ENCODE results near the gene MYPN.
"Not testable (repeated sequence)": the region's sequence is repeated elsewhere in the genome, so short reads cannot be mapped to it uniquely, and the experiment has no call there.

Gene MYPN

DNA sequence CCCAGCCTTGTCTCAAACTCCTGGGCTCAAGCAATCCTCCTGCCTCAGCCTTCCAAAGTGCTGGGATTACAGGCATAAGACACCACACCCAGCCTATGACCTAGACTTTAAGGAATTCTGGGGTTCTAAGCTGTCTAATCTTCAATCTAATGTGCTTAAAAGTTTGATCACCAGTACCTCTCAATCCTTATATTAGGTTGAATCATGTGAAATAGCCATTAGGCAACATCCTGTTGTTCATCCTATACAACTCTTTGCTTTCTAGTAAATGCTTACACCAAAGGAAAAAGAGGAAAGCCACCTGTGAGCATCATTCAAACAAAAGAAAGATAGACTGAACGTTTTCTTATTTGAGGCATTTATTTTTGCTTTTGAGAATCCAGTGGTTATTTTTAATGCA lies 66.7 kb downstream of the MYPN start:
- DNase-seq, result no peak

DNA sequence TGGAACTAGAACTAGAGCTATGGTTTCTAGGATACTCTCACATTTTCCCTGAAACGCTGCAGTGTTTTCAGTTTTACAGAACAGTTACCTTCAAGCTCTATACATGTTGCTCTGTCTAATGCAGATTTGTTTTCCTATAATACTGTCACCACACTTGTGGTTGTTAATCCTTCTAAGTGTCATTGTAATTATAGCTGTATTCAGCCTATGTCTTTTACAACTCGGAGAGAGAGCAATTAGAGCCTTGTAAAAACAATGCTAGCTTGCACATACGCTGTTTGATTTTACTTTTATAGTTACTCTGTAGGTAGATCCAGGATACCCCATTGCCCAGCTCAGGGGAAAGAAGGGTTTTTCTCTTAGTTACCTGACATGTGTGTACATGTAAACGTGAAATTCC lies 67.5 kb downstream of the MYPN start:
- DNase-seq, result no peak

DNA sequence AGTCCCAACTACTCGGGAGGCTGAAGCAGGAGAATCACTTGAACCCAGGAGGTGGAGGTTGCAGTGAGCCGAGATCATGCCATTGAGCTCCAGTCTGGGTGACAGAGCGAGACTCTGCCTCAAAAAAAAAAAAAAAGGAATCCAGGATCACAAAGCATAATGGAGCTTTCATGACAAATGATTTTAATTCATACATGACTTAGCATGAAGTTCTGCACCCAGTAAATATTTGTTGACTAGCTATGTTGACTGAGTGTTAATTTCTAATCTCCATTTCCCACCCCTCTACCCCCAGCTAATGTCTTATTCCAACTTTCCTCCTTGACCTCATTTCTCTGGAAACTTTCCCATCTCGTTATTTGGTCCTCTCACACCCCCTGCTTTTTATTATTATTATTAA lies 69.3 kb downstream of the MYPN start:
- DNase-seq, result no peak

DNA sequence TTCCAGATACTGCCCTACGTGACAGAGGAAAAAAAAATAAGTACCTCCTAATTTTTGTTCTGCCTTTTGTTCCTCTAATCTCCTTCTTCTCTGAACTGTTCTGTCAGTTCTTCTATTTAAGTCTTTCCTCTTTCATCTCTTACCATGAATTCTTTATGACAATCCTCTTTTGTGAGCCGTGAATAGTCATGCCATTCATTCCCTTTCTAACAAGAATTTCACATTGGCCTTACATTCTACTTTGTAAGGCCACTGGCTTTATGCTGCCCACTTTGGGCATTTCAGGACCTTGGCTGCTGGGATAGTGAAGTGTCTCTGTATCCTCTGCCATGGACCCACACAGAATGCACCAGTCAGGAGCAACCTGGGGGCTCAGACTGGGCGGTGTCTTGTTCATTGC lies 69.7 kb downstream of the MYPN start:
- DNase-seq, result no peak

DNA sequence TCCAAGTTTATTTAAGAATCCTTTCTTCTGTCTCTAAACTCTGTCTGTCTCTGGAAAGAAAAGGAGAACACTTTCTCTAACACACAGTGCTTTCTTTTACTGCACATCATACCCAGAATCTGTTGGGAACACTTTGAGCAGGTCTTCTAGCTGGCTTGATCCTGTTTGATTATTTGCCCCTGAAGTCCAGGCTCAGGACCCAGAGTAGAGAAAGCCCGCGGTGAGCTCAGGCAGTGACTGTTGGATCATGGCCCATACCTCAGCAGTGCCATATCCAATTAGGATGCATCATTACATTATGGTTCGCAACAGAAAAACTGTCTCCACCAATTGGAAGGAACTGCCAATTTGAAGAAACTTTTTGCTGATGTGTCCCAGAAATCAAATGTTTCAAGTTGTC lies 71.2 kb downstream of the MYPN start:
- DNase-seq, result no peak

DNA sequence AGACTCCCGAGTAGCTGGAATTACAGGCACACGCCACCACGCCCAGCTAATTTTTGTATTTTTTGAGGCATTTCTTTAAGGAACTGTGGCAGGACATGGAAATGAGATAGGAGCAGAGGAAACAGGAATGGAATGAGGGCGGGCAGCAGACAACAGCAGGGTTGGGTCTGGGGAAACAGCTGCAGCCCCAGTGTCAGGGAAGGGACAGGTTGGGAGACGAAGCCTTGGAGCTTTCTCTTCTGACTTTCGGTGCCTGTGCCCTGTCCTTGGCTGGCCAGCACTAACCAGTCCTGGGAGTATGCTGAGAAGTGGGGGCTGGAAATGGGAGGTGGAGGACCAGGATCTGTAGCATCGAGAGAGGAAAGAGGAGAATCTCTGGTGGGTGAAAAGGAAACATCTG lies 75.3 kb downstream of the MYPN start:
- DNase-seq, result no peak

DNA sequence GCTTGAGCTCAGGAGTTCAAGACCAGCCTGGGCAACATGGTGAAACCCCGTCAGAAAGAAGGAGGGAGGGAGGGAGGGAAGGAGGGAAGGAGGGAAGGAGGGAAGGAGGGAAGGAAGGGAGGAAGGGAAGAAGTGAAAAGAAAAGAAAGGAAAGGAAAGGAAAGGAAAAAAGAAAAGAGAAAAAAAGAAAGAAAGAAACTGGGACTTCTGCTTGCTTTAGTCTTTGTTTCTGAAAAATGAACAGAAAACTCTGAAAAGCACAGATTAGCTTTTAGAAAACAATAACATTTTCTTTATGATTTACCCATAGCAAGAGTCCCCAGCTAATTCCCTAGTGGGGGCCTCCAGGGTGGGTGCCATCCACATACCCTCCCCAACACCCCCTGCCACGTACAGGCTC lies 75.8 kb downstream of the MYPN start:
- no peak for DNase-seq

DNA sequence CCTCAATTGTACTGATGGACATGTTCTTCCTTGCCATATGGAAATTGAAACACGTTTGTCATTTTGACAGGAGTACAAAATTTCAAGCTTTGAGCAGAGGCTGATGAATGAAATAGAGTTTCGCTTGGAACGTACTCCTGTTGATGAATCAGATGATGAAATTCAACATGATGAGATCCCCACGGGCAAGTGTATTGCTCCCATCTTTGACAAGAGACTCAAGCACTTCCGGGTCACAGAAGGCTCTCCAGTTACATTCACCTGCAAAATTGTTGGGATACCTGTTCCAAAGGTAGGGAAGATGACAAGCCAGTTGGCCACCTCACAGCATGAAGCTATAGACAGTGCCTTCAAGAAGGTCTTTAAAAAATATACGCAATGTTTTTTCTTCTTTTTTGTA lies 79.5 kb downstream of the MYPN start:
- no peak for DNase-seq

DNA sequence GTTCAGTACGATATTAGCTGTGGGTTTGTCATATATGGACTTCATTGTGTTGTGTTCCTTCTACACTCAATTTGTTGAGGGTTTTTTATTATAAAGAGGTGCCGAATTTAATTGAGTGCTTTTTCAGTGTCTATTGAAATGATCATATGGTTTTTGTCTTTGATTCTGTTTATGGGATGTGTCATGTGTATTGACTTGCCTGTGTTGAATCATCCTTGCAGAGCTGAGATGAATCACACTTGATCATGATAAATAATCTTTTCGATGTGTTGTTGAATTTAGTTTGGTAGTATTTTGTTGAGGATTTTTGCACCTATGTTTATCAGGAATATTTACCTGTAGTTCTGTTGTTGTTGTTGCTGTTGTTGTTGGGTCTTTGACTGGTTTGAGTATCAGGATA lies 82.8 kb downstream of the MYPN start:
- no peak for DNase-seq

DNA sequence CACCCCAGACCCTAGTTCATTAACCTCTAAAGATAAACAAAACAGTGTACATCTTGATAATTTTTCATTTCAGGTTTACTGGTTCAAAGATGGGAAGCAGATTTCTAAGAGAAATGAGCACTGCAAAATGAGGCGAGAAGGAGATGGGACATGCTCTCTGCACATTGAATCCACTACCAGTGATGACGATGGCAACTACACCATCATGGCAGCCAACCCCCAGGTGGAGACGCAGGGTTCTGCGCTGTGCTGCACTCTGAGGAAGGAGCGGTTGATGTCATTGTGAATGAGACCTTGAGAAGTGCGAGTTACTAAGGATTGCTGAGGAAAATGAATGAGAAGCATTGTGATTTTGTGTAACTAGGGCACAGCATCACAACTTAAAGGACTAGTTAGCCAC lies 85.0 kb downstream of the MYPN start:
- no peak for DNase-seq

DNA sequence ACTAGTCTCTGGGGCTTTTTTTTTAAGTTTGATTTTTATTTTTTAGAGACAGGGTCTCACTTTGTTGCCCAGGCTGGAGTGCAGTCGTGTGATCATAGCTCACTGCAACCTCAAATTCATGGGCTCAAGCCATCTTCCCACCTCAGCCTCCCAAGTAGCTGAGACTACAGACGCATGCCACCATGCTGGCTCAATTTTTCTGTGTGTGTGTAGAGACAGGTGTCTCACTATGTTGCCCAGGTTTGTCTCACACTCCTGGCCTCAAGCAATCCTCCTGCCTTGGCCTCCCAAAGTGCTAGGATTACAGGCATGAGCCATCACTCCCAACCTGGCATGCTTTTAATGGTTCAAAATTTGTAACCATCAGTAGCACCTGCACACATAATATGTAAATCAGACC lies 86.5 kb downstream of the MYPN start:
- DNase-seq, result not testable (repeated sequence)

DNA sequence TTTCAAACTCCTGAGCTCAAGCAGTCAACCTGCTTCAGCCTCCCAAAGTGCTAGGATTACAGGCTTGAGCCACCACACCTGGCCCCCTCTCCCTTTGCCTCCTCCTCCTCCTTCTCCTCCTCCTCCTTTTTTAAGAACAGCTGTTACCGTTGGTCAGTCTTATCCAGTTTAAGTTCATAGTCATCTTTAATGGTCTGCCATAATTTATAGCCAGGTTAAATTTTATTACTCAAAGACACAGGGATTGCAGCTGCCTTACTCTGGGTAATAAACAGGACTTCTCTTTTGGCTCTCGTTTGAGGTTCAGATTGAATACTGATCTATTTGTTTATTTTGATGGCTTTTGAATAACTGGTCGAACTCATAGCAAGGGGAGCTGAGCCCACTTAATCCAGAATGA lies 87.4 kb downstream of the MYPN start:
- DNase-seq, result no peak

DNA sequence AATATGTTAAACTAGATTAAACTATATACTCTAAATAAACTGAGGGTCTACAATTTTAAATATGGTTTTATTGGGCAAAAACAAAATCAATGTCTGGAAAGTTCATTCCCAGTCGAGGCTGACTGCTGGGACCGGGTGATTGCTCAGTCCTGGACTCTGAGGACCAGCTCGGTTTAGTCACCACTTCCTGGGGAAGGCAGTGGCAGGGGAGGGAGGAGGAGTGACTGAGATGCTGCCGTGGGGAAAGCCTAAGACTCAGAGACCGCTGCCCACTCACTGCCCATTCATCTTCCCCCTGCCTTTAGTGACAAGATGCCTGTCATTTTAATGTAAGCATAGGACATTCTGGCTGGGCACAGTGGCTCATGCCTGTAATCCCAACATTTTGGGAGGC lies 93.7 kb downstream of the MYPN start:
- DNase-seq, result no peak

DNA sequence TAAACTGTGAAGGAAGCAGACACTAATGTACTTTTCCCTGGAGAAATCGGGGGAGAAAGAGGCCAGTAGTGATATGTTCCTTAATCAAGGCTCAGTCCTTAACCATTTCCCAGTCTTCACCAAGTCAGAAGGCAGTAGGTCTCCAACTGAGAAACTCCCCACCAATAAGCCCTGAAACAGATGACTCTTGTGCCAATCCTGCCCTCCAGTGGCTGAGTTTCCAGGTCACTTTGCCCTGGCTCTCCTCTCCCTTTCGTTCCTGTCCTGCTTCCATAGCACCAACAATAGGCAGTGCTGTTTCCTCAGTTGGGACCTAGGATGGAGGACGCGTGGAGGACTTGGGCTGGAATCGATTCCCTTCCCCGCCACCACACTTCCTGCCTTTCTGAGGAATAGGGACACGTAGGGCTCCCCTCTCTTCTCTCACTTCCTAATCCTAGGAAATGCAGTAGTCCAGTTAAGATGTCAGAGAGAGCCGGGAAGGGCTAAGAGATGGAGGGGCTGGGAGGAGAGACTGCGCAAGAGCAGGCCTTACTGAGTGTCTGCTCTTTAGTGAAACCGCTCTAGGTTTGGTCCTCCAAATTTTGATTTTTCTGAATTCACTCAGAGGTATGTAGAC lies 99.2 kb downstream of the MYPN start:
- DNase-seq, result no peak

DNA sequence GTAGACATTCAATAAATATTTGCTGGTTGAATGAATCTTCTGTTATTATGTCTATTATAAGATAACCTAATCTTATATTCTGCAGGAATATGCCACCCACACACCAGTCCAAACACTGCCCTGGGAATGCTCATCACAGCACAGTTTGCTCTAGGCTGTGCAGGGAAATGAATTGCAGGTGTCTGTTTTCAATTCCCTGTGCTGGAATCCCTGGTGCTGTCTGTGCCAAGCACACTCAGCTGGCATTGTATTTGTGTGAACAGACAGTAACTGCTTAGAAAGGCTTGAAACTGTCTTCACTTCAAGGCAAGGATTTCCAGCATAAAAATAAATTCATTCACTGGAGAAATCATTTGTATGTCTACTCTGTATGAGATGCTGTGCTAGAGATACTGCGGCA lies 102.4 kb downstream of the MYPN start:
- no peak for DNase-seq

DNA sequence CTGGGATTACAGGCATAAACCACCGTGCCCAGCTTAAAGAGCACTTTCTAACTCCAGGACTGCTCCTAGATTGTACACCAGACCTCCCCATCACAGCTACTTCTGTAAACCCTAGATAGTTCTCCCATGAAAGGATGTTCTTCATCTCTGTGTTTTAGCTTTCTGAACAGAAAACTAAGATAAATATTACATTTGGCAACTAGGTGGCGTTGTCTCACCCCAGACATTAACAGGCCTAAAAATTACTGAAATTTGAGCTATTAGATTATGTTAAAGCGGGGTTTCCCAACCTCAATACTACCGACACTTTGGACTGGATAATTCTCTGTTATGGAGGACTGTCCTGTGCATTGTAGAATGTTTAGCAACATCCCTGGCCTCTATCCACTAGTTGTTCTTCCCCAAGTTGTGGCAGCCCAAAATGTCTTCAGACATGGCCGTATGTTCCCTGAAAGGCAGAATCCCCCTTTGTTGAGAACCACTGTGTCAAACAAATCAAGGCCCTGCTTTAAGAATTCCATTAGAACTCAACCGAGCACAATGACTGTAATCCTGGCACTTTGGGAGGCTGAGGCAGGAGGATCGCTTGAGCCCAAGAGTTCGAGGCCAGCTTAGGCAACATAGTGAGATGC lies 103.5 kb downstream of the MYPN start:
- no peak for DNase-seq

DNA sequence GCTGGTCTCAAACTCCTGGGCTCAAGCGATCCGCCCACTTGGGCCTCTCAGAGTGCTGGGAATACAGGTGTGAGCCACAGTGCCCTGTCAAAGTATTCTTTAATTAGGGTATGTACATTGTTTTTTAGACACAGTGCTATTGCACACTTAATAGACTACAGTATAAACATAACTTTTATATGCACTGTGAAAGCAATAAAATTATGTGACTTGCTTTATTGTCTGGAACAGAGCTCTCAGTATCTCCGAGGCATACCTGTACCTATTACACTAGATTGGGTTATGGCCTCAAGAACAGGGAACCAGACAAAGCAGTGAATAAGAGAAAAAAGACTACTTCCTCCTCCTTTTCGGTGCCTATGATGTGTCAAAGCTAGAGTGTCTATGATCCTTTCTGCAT lies 109.5 kb downstream of the MYPN start:
- DNase-seq, result no peak

DNA sequence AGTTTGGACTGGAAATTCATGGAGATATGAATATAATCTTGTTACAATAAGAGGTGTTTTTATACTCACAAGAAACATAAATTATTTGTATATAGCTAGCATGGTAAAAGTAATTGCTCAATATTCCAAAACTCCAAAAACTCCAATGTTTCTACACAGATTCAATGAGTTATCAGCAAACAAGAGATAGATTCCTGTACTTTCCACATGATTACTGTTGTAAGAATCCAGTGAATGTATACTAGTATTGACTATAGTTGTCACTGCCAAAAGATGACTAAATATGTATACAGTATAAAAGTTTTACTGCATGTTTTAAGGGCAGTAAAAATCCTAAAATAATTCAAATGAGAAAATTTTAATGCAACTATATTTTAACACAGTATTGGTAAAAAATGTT lies 111.9 kb downstream of the MYPN start:
- DNase-seq, result no peak

DNA sequence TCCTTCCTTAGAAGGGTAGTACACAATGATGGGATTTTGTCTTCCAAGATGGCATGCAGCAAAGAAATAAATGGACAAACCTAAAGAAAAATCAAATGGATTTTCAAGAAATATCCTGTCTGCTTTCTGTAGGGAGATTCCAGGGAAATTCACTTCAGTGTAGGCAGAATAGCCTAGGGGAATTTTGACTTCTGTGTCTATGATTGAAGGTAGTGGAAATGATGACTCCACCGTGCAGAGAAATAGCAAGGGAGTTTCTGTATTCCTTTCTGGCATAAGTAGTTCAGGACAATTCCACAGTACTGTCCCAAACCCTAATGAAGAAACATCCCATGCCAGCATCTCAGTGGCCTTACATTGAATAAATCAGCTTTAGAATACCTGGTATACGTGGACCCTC lies 113.1 kb downstream of the MYPN start:
- no peak for DNase-seq

DNA sequence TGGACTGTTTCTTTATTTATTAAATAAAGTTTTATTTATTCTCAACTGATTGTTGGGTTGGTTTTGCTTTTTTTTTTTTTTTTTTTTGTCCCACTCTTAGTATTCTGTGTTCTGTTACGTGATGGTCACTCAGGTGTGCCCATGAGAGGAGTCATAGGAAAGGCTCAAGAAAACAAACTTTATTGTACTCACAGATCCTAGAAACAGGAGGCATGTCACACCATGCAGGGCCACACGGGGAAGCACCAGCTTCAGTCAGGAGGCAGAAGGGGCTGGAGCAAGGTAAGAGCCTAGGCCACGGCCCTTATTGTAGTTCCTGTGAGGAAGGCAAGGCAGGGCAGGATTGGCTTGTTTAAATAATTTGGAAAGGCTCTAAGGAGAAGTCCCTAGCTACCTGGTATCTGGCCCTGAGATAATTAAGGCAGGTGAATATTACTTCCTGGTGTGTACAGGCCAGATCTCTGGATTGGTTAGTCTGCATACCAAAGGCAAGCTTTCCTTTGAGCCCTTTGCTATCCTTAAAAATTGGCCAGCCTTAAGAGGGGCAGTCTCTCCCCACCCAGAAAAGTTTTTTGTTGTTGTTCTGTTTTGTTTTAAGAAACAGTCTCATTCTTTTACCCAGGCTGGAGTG lies 114.4 kb downstream of the MYPN start:
- DNase-seq, result no peak

DNA sequence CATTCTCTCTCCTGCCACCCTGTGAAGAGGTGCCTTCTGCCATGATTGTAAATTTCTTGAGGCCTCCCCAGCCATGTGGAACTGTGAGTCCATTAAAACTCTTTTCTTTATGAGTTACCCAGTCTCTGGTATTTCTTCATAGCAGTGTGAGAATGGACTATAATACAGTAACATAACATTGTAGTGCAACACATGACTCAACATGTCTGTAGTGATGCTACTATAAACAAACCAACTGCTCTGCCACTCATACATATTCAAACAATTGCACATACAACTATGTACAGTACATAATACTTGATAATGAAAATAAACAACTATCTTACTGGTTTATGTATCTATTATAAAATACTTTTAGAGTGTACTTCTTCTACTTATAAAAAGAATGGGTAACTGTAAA lies 115.5 kb downstream of the MYPN start:
- DNase-seq, result no peak

DNA sequence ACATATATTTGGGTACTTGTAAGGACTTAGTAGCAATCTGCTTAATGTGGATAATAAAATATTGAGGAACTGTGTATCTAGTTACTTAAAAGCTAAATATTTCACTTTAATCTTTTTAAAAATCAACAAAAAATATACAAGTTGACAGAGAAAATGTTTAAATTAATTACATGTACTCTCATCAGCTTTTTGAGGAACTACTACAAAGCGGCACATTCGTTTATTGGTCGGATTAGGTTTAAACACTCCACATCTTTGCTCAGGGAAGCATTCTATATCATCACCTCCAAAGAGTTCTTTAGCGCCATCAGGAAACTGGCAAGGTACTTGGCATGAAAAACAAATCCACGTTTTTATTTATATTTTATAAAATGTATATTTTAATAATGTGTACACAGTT lies 121.0 kb downstream of the MYPN start:
- no peak for DNase-seq

DNA sequence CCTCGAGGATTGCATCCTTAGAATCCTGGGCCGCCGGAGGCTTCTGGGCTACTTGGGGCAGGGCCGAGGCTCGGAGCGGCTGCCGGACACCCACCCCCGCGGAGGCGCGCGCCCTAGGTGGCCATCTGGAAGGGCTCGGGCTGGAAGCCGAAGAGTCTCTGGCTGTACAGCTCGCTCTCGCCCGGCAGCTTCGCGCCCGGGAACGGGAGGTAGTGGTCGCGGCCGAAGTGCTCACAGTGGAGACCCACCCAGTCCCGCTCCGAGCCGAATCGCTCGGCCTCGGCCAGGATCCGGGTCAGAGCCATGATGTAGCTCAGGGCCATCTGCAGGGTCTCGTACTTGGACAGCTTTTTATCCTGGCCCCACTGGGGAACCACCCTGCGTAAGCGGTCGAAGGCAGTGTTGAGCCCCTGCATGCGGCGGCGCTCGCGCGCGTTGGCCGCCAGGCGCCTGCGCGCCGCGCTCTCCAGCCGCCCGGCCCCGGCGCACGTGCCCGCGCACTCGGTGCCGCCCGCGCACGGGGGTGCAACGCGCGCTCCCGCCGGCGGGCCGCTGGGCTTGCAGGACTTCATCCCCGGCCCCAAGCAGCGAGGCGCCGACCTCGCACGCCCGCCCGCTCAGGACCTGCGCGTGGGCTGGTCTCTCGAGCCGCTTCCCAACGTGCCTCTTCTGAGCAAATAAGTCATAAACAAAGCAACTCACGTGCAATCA lies 122.0 kb downstream of the MYPN start:
- DNase-seq, result peak; percentile 2

DNA sequence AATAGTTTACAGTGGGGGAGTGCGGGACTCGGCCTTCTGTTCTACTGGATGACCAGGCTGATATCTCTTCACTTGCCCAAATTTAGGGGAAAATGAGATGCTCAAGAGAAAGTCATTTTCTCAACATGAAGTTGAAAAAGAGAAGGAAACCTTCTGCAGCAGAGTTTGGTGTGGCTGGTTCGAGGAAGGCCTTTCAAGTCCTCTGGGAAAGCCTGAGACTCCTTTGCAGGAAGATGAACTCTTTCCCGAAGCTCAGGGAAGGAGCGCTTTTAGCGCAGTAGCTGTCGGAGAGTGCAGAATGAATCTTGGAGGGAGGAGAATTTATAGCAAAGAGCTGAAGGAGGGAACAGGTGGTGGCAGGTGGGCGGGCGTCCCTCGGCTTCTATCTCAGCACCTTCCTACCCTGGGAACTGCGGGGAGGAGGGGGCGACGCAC lies 122.5 kb downstream of the MYPN start, which contains the start of gene ATOH7:
Gene ATOH7, minus strand, starts transcription at position 297 of the 435 bp plus-strand sequence. CDS start 436 bp downstream, outside the sequence.
- no peak for DNase-seq

Measured in activated CD4-positive, alpha-beta T cell treated with anti-CD3 and anti-CD28 coated beads, Interleukin-2, amount 50 U/mL, for 1 hour (primary cell).